SK-N-DZ (cell line): ENCODE data around the gene WAC. TPM values are rescaled to one million over a fixed set of nuclear protein-coding genes. Genes with fewer than 3 reads are reported as not detected.
A peak's percentile ranks its signal among the peaks of the same experiment; 100 is the strongest.
"Not testable (repeated sequence)": the region's sequence is repeated elsewhere in the genome, so short reads cannot be mapped to it uniquely, and the experiment has no call there.

ENCODE experiments used
- DNase-seq: peaks from one replicate; pipeline ENCODE4 v3.0.0-alpha.2; 2015; ENCODE audit warnings: low spot score
- polyA plus RNA-seq, 2 experiments: library from polyadenylated mRNA; depleted of rRNA; stranded (reverse); fragments of >200 nt; gene quantifications; 2 replicates each; pipeline ENCODE4 v1.2.3, GENCODE V29; 2014

The WAC gene
- polyA plus RNA-seq (2014; cell fraction: cytosol; rRNA removed), result 52.0 and 73.7 TPM in 2 replicates
- polyA plus RNA-seq (2014; cell fraction: nucleus; rRNA removed), result 43.2 and 46.8 TPM in 2 replicates

- DNase-seq, result peak; percentile 90
Measured at GRCh38 chr10:28532337-28533185, at the start of gene WAC. TSS of gene WAC (plus strand) at chr10:28533118. CDS start at chr10:28533580, 462 bp downstream.

GRCh38 chr10:28489206-28489605, 43.7 kb upstream of the WAC start:
- no peak for DNase-seq

- DNase-seq, result not testable (repeated sequence)
Measured at GRCh38 chr10:28490256-28490865, 42.6 kb upstream of the WAC start.

- DNase-seq, result no peak
Measured at GRCh38 chr10:28492116-28492920, 40.6 kb upstream of the WAC start.

- DNase-seq, result no peak
Measured at GRCh38 chr10:28494420-28494819, 38.5 kb upstream of the WAC start.

GRCh38 chr10:28495084-28495483, 37.8 kb upstream of the WAC start:
- DNase-seq, result no peak

- no peak for DNase-seq
Measured at GRCh38 chr10:28496017-28496416, 36.9 kb upstream of the WAC start.

GRCh38 chr10:28496481-28496961, 36.4 kb upstream of the WAC start:
- no peak for DNase-seq

GRCh38 chr10:28497313-28498126, 35.4 kb upstream of the WAC start:
- no peak for DNase-seq

GRCh38 chr10:28500203-28500602, 32.7 kb upstream of the WAC start:
- DNase-seq, result not testable (repeated sequence)

GRCh38 chr10:28503114-28503513, 29.8 kb upstream of the WAC start:
- no peak for DNase-seq

GRCh38 chr10:28505359-28505959, 27.5 kb upstream of the WAC start:
- DNase-seq, result no peak

GRCh38 chr10:28508304-28508925, 24.5 kb upstream of the WAC start:
- DNase-seq, result no peak

GRCh38 chr10:28509286-28509685, 23.6 kb upstream of the WAC start:
- no peak for DNase-seq

GRCh38 chr10:28514648-28515047, 18.3 kb upstream of the WAC start:
- no peak for DNase-seq

GRCh38 chr10:28520346-28520745, 12.6 kb upstream of the WAC start:
- no peak for DNase-seq

GRCh38 chr10:28520828-28521227, 12.1 kb upstream of the WAC start:
- not testable (repeated sequence) for DNase-seq

- DNase-seq, result not testable (repeated sequence)
Measured at GRCh38 chr10:28521961-28522360, 11.0 kb upstream of the WAC start.

GRCh38 chr10:28523725-28524252, 9.1 kb upstream of the WAC start:
- no peak for DNase-seq

- DNase-seq, result peak; percentile 1
Measured at GRCh38 chr10:28530751-28531150, 2.2 kb upstream of the WAC start.
